NK-92 (cell line): ENCODE results near the gene DEDD2.

Experiments
- DNase-seq: peaks from one replicate; lab custom pipeline; 2025; ENCODE audit not compliant: unreplicated experiment; lab: John Stamatoyannopoulos, UW

DEDD2 gene

DNA sequence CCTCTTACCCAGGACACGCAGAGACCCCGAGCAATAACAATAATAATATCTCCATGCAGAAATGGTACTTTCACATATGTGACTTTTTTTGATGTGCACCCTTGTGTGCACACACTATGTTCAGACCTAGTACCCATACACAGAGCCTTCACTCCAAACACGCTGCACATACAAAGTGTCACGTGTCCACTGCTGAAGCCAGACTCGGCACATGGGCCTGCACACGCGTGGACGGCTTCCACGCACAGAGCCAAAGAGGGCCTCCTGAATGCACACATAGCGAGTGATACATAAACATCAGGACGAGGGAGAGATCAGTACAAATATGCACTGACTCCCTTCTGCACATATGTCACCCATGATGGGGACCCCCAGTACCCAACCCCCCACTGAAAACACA, 43.3 kb downstream of the DEDD2 start:
- no peak for DNase-seq

GRCh38 chr19:42173695-42174094, 43.8 kb downstream of the DEDD2 start:
- DNase-seq, result no peak

- no peak for DNase-seq
Measured at GRCh38 chr19:42172261-42172660, 45.2 kb downstream of the DEDD2 start.

GRCh38 chr19:42170715-42171114, 46.8 kb downstream of the DEDD2 start:
- DNase-seq, result no peak

- DNase-seq, result no peak
Measured at GRCh38 chr19:42169486-42170413, 47.7 kb downstream of the DEDD2 start.

GRCh38 chr19:42168206-42168605, 49.3 kb downstream of the DEDD2 start:
- DNase-seq, result no peak

DNA sequence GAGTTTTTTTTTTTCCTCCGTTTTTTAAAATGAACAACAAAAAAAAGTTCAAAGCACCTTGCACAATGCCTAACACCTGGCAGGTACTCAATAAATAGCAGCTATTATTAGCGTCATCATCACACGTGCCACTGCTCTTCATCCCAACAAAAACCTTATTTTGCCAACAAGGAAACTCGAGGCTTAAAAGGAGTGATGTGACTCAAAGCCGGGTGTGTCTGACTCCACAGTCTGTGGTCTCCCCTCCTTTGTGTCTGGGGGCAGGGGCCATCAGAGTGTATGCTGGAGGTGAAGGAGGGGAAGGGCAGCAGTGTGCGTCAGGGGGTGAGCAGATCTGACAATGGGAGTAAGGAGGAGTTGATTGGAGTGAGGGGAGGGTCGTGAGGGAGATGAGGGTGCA, 51.2 kb downstream of the DEDD2 start:
- no peak for DNase-seq

GRCh38 chr19:42165146-42165545, 52.3 kb downstream of the DEDD2 start:
- DNase-seq, result no peak

DNA sequence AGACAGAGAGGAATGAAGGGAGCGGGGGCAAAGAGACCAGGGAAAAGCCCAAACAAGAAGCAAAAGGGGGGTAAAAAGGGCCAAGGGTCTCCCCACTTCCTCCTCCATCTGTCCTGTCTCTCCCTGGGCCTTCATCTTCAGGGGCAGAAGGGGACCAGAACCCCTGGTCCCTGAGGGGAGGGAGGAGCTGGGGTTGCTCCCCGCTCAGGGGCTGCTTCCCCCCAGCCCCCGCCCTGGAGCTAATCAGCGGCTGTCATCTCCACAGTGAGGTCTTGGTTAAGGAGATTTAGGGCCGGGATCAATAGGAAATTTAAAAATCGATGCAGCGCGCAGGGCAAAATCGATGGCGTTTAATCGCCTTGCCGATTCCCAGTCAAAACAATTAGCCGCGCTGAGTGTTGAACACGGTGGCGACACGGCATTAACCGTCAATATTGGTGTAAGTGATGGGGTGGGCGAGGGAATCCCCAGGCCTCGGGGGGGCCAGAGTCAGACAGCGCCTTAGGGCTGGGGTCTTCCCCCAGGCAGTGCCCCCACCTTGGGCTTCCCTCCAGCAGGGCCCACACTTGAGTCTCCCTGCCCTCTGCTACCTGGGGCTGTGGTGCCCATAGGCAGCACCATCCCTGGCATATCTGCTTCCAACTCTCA, 55.7 kb downstream of the DEDD2 start:
- no peak for DNase-seq

GRCh38 chr19:42159942-42160341, 57.5 kb downstream of the DEDD2 start:
- DNase-seq, result no peak

DNA sequence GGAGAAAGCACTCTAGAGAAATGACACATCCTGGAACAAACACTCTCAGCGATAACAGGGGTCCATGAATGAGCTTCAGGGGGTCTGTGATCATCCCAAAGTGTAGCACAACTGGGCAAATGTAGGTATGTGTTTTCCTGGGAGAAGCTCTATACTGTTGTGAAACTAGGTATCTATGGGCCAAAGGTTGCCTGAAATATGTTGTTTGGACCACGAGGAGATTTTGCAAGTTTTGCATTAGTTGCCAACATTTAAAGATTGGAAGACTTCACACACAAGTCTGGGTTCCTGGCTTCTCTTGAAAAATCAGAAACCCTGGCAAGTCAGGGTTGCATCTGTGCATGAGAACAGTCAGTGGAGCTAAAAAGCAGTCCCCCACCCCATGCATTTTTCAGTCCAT, 58.6 kb downstream of the DEDD2 start:
- DNase-seq, result no peak

- DNase-seq, result no peak
Measured at GRCh38 chr19:42156571-42156970, 60.9 kb downstream of the DEDD2 start.

GRCh38 chr19:42155796-42156195, 61.7 kb downstream of the DEDD2 start:
- no peak for DNase-seq

- no peak for DNase-seq
Measured at GRCh38 chr19:42154471-42155323, 62.8 kb downstream of the DEDD2 start.

DNA sequence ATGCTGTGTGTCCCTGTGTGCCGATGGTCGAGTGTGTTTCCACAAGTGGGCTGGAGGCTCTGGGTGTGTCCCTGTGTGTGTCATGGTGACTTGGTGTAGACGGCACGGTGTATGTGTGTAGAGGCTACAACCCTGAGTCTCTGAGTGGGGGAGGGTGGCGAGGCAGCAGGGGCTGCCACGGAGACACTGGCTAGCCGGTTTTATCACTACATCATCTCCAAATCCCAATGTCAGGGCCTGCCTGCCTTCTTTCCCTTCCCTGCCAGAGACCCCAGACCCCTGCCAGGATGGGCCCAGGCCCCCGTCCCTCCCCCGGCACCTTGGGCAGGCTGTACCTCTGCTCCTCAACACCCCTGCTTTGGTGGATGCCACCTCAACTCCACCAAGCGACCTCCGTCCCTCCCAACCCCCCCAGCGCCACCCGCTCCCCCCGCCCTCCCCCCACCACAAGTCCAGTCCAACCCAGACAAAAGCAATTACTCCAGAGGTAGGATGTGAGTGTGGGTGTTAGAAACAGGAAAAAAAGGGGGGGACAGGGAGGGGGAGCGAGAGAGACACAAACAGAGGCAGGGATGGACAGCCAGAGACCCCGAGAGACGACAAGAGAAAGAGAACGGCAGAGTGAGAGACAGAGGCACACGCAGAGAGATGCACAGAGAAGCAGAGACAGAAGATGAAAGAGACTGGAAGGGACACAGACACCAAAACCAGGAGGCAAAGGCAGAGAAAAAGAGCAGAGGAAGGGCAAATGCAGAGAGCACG, 63.6 kb downstream of the DEDD2 start:
- no peak for DNase-seq

GRCh38 chr19:42152910-42153671, 64.4 kb downstream of the DEDD2 start:
- DNase-seq, result no peak

DNA sequence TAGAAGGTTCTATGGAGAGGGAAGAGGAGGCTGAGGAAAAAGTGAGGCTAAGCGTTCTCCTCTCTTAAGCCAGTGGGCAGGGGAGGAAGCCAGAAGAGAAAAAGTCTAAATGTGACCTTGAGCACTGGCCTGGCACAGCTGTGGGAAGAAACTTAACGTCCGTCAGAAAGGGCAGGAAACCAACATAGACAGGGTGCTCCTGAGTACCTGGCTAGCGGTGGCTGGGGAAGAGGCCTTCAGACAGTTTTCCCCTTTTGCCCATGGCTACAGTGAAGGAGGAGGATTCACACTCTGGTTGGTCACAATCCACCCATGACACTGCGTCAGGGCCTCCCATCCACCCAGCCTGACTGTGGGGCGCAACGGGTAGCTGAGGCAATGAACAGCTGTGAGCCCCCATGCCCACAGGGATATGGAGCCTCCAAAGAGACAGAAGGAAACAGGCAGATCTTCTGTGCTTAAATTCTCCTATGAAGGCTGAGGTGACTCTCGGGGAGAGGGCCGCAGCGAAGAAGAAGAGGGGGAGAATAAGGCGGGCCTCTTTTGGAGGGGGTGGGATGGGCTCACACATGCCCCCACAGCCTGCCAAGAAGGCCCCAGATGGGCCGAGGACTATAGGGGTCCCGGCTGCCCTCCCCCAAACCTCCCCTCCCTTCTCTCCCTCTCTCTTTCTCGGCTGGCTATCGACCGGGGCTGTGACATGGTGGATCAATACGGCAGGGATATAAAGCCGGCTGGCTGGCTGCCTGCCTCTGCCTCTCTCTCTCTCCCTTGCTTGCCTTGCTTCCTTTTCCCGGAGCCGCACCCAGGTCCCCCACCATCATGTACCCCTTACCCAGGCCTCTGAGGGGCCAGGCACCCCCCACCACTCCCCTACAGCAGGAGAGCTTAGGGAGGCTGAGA, 65.4 kb downstream of the DEDD2 start:
- no peak for DNase-seq

- no peak for DNase-seq
Measured at GRCh38 chr19:42150911-42151361, 66.5 kb downstream of the DEDD2 start.

DNA sequence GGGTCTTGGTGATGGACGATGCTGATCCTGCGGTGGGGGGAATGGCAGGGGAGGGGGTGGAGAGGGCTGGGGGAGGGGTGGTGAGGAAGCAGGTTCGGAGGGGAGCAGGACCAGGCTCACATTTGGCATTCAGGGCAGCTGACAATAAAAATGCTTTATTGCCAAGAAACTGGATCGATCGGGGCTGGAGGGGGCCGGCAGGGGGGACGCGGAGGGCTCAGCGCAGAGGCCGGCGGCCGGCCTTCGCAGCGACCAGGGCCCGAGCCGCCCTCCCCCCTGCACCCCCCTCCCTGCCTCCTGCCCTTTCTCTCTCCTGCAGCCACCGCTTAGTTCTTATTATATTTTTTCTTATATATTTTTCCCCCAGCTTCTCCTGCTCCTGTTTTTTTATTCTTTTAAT, 67.1 kb downstream of the DEDD2 start:
- no peak for DNase-seq
